ENCODE data around the gene SLC12A7.

The SLC12A7 gene

DNA sequence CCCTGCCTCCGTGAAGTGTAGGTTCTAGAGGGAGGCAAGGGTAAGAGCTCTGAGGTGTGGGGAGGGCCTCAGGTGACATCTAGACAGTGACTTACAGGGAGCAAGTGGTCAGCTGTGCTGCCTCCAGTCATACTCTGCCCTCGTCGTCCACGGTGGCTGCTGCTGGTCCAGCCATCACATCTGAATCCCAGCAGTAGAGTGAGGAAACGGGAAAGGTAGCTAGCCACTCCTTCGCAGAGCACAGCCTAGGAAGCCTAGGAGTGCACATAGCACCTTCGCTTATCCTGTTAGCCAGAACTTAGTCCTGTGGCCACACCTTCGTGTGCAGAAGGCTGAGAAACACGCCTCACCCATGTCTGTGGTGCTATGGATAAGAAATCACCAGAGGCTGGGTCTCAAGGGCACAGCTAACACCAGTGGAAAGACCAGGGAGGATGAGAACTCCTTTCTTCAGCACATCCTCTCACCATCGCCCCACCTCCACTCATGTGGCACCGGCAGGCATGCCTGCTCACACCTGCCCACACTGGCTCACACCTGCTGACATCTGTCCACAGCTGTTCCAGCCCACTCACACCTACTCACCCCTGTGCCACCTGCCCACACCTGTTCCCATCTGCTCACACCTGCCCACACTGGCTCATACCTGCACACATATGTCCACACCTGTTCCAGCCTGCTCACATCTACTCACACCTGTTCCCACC, 45.0 kb upstream of the SLC12A7 start:
- H3K27me3 ChIP-seq (replicated peaks), result peaks cover 31% of the 10 kb centered on the region
- no peak for DNase-seq
- in situ Hi-C loops (cut with HindIII; ENCODE audit: low pct_ligation_motif_present, low sequenced_read_pairs), result loop anchor here (25.0 kb wide), 1 partner anchor 220 kb away; no protein-coding TSS in a partner anchor
- H3K27ac ChIP-seq, result no peak overlapping the region
- H3K36me3 ChIP-seq (replicated peaks), result no peaks in the 10 kb centered on the region
- TF ChIP-seq CTCF (IDR thresholded peaks at IDR 0.05; ENCODE audit: low read depth, low read length, missing control alignments), result no peak
- H3K4me3 ChIP-seq (ENCODE audit: low read depth, low read length), result no peak overlapping the region

DNA sequence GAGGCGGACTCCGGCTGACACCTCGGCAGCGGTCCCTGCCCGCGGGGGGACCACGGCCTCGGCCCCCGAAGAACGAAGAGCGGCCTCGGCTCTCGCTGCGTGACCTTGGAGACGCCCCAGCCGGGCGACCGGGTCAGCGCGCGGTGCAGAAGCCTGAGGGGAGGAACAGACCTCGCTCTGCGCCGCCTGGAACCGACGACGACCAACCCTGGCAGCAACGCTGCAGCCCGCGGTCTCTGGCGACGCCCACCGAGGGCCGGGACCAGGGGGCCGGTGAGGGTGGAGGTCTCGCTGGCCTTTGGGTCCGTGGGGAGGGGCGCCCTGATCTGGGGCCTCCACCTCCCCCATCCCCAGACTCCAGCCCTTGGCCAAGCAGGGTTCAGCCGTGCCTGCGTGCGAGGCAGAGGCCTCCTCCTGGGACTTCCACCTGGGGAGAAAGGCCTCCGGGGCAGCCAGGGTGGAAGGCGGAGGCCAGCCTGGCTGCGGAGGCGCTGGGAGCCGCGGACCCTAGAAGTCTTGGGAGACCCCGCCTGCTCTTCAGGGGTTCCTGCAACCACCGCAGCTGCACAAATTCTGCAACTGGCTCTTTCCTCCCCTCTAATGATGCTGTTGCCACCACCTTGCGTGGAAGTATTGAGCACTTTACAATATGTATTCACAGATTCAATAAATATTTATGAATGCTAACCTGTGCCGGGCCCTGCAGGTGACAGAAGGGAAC, 44.3 kb upstream of the SLC12A7 start:
- Histone ChIP-seq H3K27ac (no peak overlapping the region), H3K4me3 (ENCODE audit: low read depth, low read length) (no peak overlapping the region), H3K27me3 (replicated peaks) (peaks cover 31% of the 10 kb centered on the region), H3K36me3 (replicated peaks) (no peaks in the 10 kb centered on the region)
- in situ Hi-C loops (cut with HindIII; ENCODE audit: low pct_ligation_motif_present, low sequenced_read_pairs), result loop anchor here (25.0 kb wide), 1 partner anchor 219 kb away; no protein-coding TSS in a partner anchor
- no peak for TF ChIP-seq CTCF (IDR thresholded peaks at IDR 0.05; ENCODE audit: low read depth, low read length, missing control alignments)
- no peak for DNase-seq

GRCh38 chr5:1155191-1156032, 43.5 kb upstream of the SLC12A7 start:
- Histone ChIP-seq H3K4me3 (ENCODE audit: low read depth, low read length) (no peak overlapping the region), H3K27me3 (replicated peaks) (peaks cover 31% of the 10 kb centered on the region), H3K27ac (no peak overlapping the region), H3K36me3 (replicated peaks) (no peaks in the 10 kb centered on the region)
- in situ Hi-C loops (cut with HindIII; ENCODE audit: low pct_ligation_motif_present, low sequenced_read_pairs), result loop anchor here (25.0 kb wide), 1 partner anchor 218 kb away; no protein-coding TSS in a partner anchor
- DNase-seq, result no peak
- TF ChIP-seq CTCF (IDR thresholded peaks at IDR 0.05; ENCODE audit: low read depth, low read length, missing control alignments), result no peak

DNA sequence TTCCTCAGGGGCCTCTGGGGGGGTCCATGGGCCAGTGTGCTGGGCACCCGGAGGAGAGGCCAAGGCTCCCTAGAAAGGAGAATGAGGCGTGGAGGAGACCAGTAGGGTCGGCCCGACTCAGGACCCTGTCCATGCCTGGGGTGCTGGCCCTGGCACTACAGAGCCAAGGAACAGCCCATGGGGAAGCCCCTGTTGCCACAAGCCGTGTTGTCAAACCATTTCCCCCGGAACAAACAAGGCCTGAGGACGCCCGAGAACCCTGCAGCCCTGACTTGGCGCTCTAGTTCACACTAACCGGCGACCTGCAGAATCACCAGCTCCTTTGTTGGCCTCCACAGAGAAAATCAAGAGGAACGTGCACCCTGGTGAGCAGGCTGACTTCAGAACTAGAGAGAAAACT, 41.6 kb upstream of the SLC12A7 start:
- H3K4me3 ChIP-seq (ENCODE audit: low read depth, low read length), result no peak overlapping the region
- no peak overlapping the region for H3K27ac ChIP-seq
- in situ Hi-C loops (cut with HindIII; ENCODE audit: low pct_ligation_motif_present, low sequenced_read_pairs), result loop anchor here (25.0 kb wide), 1 partner anchor 216 kb away; no protein-coding TSS in a partner anchor
- no peaks in the 10 kb centered on the region for H3K36me3 ChIP-seq (replicated peaks)
- H3K27me3 ChIP-seq (replicated peaks), result peaks cover 30% of the 10 kb centered on the region
- TF ChIP-seq CTCF (IDR thresholded peaks at IDR 0.05; ENCODE audit: low read depth, low read length, missing control alignments), result no peak
- DNase-seq, result no peak

GRCh38 chr5:1152771-1153282, 41.0 kb upstream of the SLC12A7 start:
- in situ Hi-C loops (cut with HindIII; ENCODE audit: low pct_ligation_motif_present, low sequenced_read_pairs), result loop anchor here (25.0 kb wide), 1 partner anchor 216 kb away; no protein-coding TSS in a partner anchor
- TF ChIP-seq CTCF (IDR thresholded peaks at IDR 0.05; ENCODE audit: low read depth, low read length, missing control alignments), result no peak
- DNase-seq, result no peak
- H3K27me3 ChIP-seq (replicated peaks), result peaks cover 30% of the 10 kb centered on the region
- no peak overlapping the region for H3K27ac ChIP-seq
- H3K4me3 ChIP-seq (ENCODE audit: low read depth, low read length), result no peak overlapping the region
- no peaks in the 10 kb centered on the region for H3K36me3 ChIP-seq (replicated peaks)

Measured in brain microvascular endothelial cell (primary cell).